HG02973 (cell line): ENCODE measurements around the gene EFEMP1.

Source experiments
- ATAC-seq: cut with Tn5 transposase; IDR thresholded peaks from one replicate; pipeline ENCODE4 v1.9.1; 2021; ENCODE audit warnings: moderate library complexity; ENCODE audit not compliant: unreplicated experiment

Gene EFEMP1

DNA sequence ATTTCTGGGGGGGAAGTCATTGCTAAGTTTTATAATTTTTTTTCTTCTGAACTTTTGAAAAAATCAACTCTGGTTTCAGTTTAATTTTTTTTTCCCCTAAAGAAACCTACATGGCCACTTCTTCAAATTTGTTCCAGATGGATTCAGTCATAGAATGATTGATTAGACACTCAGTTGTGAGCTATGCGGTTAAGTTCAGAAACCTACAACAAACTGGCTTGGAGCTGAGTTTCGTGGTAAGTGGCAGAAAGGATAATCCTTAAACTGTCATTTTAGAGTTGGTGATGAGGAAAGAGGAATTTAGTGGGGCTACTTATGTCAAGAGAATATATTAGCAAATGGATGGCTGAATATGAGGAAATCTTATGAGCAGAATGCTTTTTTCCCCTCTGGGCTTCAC, 23.7 kb downstream of the EFEMP1 start:
- no peak for ATAC-seq

DNA sequence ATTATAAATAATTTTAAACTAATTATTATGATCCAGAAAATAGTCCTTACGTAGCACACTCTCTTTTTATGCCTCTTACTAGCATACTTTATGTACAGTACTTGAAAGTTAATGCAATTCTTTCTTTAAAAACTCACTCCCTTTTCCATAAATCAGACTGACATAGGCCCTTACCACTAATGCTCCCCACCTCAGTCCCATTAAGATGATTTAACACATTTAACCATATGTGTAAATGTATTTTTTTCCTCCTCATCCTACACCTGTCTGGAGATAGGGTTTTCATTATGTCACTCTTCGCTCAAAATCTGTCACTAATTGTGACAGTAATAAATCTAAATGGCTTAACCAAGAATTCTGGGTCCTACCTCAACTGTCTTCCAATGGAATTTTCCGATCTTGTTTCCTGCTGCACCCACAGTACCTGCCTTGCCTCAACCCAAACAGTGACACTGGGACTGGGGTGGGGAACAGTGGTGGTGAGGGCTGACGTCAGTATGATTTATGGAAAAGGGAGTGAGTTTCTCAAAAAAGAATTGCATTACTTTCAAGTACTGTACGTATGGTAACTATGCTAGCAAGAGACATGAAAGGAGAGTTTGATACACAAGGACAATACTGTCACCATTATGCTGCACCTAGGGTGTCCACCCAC, 25.1 kb downstream of the EFEMP1 start:
- no peak for ATAC-seq

DNA sequence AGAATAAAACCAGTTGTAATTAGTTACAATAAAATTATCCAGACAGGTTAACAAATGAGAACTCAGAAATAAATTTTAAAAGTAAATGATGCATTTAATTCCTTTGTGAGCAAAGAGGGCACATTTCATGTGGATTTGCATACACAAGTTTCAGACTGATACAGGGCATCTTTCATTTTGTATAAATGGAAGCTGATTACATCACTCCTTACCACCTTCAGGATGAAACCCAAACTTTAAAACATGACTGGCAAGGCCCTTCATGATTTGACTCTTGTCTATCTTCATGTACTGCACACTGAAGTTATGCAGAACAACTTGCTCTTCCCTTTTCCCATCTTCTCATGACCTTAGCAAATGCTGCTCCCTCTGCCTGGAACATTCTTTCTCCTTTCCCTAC, 26.9 kb downstream of the EFEMP1 start:
- ATAC-seq: no peak

GRCh38 chr2:55894720-55895119, 28.9 kb downstream of the EFEMP1 start:
- no peak for ATAC-seq

GRCh38 chr2:55891671-55892094, 31.9 kb downstream of the EFEMP1 start:
- ATAC-seq: no peak

GRCh38 chr2:55888936-55889335, 34.6 kb downstream of the EFEMP1 start:
- ATAC-seq: no peak

- no peak for ATAC-seq
Measured at GRCh38 chr2:55887901-55888624, 35.5 kb downstream of the EFEMP1 start.

DNA sequence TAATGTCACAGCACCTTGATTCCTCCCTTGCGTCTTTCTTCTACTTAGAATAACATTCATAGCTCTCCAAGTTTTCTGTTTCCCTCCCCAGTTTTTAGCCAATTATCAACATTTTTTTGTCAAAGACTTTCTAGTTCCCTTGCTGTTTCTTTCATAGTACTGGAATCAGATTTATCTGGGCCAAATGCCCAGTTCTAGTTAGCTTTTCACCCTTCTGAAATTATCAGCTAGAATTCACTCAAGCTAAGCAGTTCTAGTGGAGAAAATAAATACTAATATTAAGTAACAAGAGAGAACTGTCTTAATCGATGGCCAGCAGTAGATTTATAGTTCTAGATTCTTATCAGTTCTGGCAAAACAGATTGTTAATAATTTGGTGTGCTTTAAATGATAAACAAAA, 36.2 kb downstream of the EFEMP1 start:
- ATAC-seq: no peak

DNA sequence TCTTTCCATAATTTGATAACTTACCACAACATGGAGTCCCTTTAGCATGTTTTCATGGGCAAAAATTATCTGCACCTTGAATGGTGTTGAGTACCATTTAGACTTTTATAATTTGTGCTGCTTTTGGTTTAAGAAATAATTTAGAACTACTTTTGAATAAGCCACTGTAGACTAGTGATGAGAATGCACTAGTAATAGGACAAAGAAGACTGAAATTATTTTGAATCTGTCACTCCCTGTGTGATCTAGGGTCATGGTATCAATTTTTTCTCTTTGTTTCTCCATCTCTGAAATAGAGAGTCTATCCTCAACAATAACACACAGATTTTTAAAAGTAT, 37.7 kb downstream of the EFEMP1 start:
- ATAC-seq: no peak

DNA sequence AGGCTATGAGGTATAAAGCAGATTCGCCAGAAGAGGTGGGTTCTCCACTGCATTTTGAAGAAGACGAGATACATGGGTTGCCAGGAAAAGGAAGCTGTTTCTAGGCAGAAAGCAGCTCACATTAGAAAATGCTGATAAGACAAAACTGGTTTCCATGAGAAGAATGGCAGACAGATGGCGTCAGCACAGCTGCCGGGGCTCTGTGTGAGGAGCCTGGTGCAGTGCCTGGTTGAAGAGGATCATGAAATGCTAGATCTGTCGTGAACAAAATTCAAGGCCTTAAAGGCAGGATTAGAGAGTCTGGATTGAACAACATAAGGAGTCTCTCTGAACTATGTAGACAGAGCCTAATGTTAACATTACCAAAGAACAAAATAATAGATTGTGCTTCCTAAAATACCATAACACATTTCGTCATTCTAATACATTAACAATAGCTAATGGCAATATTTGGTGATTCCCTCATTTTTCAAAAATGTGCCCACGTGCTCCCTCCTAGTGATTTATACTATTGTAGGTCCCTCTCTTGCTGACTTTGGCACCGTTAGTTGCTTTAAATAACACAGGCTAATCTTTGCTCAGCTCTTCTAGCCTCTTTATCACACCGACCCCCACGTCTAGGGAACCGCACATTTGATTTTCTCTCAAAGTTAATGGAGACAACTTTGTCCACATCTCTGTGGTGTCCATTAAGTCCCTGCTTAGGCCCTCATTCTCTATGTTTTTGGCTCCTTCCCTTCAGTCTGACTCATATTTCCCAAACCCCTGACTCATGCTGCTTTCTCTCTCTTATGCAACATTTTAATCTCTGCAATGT, 38.2 kb downstream of the EFEMP1 start:
- no peak for ATAC-seq

GRCh38 chr2:55883829-55884228, 39.8 kb downstream of the EFEMP1 start:
- ATAC-seq: no peak

GRCh38 chr2:55883357-55883756, 40.2 kb downstream of the EFEMP1 start:
- ATAC-seq: no peak

DNA sequence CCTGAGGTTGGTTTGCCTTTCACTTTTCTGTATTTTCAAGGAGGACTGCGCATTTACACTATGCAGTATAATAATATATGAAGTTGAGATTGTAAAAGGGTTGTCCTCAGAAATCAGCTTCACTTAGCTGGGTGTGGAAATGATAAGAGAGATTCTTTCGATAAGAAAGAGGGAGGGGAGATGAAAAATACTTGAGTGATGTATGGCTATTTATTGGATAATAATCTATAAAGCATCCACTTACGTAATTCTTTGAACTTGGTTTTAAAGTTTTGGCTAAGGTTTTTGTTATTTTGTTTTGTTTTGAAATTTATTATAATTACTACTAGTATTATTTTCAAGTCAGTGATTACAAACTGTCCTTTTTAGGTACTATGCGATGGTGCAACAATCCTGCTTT, 40.6 kb downstream of the EFEMP1 start:
- ATAC-seq: no peak

DNA sequence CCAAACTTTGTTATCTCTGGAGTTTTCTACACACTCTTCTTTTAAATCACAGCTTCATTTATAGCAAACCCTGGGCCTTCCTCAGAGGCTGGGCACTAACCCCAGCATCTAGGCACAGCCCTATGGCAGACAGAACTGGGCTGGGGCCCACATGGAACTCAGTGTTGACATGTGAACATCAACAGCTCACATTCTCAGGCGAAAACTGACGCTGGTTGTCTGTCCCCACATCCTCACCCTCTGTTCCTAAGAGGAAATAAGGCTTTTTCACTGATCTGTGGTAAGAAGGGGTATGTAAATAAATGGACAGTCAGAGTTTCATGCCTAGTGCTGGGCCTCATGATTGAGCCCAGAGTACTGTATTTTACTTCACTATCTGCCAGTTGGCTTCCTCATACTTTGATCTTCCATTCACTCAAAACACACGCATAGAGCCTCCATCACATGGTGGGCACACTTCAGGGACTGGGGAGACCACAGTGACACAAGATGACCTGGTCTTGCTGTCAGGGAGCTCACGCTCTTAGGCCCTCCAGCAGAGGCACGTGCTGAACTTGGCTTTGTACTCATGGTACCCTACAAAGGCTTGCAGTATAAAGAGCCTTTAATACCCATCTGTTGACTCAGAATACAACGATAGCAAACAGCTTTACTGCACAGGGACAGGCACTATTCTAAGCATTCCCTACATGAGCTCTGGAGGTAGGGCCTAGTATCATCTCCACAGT, 43.0 kb downstream of the EFEMP1 start:
- no peak for ATAC-seq

DNA sequence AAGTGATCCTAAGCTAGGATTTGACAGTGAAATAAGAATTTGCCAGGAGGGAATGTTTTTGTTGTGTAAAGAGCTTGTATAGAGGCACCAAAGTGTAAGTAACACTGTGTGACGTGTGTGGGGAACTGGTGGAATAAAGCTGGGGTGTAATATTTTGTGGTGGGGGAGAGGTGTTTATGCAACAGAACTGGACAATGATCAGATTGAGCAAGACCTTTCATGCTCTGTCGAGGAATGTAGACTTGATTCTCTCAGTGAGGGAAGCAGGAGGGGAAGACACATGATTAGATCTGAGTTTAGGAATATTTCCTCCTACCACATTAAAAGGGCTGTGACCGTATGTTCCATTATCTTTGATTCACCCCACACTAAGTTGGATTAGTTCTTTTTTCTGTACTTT, 43.6 kb downstream of the EFEMP1 start:
- no peak for ATAC-seq

DNA sequence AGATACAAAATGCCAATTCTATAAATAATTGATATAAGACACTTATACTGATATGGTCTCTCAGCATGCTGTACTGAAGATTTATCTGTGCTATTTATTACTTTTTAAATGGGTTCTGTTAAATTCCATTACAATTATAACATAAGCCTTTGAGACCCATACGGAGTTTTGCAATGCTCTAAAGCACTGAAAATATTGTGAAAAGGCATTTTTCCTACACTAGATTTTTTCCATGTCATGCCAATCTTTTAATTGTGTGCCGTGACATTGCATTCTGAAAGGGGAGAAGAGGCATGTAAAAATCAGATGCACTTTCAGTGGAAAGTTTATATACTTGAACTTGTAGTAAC, 46.5 kb downstream of the EFEMP1 start:
- no peak for ATAC-seq

DNA sequence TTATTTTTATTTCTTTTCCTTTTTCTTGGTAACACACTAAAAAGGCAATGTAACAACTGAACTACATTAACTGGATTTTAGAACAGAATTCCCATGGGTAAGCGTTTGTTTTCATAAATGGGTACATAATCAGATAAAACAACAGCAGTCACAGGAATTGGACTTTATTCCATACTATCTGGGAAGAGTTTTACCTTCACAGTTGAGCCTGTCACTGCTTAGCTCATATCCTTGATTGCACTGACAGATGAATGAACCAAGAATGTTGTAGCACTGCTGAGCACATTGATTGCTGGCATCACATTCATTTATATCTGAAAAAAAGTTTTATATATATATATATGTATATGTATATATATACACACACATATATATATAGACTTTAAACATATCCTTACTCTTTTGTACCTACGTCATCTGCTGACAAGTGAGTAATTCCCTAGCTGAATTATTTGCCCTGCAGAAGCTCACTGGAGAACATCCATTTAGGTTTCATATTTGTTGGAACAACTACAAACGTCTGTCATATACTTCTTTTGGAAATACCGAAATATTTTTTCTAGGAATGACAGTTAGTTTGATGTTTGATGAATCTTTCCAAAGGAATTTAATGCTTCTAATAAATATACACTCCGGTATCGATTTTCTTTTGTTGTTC, 47.0 kb downstream of the EFEMP1 start:
- no peak for ATAC-seq

GRCh38 chr2:55875434-55876135, 48.0 kb downstream of the EFEMP1 start:
- ATAC-seq: no peak

DNA sequence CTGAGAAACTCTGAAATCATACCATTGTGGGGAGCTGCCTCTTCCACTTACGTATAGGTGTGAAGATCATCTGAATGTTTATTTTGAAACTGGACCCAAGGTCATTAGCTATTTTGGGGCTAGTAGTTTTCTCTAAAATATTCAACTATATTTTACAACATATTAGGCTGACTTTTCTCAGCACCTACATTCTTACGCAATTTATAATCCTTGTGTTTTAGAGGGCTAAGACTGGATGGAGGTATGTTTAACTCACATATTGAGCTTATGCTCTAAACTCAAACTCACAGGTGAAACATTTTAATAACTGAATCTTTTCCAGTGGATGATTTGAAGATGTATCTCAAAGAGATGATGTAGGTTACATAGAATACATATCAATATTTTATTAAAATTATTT, 49.2 kb downstream of the EFEMP1 start:
- no peak for ATAC-seq

DNA sequence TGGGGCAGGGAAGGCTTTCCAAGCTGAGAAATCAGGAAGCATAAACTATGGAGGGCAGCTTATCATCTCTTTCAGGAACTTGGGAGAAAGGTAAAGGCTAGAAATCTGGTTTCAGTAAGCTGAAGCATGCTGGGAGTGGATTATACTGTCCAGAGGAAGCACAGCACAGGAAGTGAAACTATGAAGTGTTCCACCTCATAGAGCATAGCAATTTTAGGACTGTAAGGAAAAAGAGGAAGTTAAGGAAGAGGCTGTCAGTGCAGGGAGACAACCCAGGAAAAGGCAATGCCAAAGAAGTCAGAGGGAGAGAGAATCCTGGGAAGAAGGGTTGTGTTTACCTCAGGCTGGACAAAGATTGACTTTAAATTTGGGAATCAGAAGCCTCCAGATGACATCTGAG, 51.9 kb downstream of the EFEMP1 start:
- no peak for ATAC-seq
